HL-60 (cell line): ENCODE data around the gene ELFN2.

Experiments used
- DNase-seq, 2 experiments: peaks; one replicate each; pipeline ENCODE4 v3.0.0-alpha.2; 2010 to 2020; ENCODE audit warnings: low read depth in 1 of 2, low spot score in 1 of 2
- H3K27ac ChIP-seq: fragments of 250-450 bp; sonication (Bioruptor Pico); replicated peaks from 2 replicates; pipeline ENCODE4 v1.5.1; 2020; ENCODE audit warnings: mild to moderate bottlenecking, moderate library complexity
- H3K27me3 ChIP-seq: fragments of 250-450 bp; sonication (Bioruptor Pico); 2 replicates; pipeline ENCODE4 v1.5.1; 2021; ENCODE audit warnings: mild to moderate bottlenecking, moderate library complexity; ENCODE audit not compliant: insufficient read depth, poor library complexity, severe bottlenecking
- H3K4me3 ChIP-seq: replicated peaks from 2 replicates; pipeline ENCODE4 v1.5.1; 2011; ENCODE audit warnings: mild to moderate bottlenecking, control low read depth, low read length; ENCODE audit not compliant: insufficient read depth
- GABPA ChIP-seq: IDR thresholded peaks from 2 replicates; pipeline ENCODE4 v1.6.1; 2012; ENCODE audit warnings: low read depth
- POLR2AphosphoS5 ChIP-seq: IDR thresholded peaks from 2 replicates; pipeline ENCODE4 v1.6.1; 2012; ENCODE audit warnings: low read depth
- SPI1 ChIP-seq: IDR thresholded peaks from 2 replicates; pipeline ENCODE4 v1.6.1; 2012; ENCODE audit warnings: low read depth, mild to moderate bottlenecking, borderline replicate concordance
- TF ChIP-seq, protein P1 (sequence below): IDR thresholded peaks from 2 replicates; pipeline ENCODE4 v1.6.1; 2012; ENCODE audit warnings: low read depth; ENCODE audit not compliant: insufficient replicate concordance
- TF ChIP-seq, protein P2 (sequence below): IDR thresholded peaks from one replicate; pipeline ENCODE4 v1.5.1; 2011; ENCODE audit warnings: low read length, control low read depth, inconsistent platforms; ENCODE audit not compliant: insufficient read depth

The ELFN2 gene

DNA sequence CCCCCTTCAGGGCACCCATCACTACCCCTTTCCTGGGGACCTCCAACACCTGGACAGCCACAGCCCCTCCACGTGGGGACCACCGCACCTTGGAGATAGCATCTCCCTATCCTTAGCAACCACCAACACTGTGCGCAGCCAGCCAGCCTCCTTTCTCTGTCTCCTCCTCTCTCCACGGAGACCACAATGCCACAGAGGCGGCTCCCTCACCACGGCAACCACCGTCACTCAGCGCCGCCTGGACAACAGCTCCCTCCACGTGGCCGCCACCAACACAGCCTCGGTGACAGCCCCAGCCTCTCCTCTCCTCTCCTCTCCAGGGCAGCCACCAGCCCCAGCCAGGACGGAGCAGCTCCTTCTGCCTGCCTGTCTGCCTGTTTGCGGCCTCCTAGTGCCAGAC lies 10.5 kb downstream of the ELFN2 start:
- DNase-seq: peak in 1 of 2 experiments; percentile 75
- no peak overlapping the region for H3K4me3 ChIP-seq
- peaks cover 42% of the 10 kb centered on the region for H3K27me3 ChIP-seq
- no peak for TF ChIP-seq POLR2AphosphoS5
- TF ChIP-seq, protein P1, sequence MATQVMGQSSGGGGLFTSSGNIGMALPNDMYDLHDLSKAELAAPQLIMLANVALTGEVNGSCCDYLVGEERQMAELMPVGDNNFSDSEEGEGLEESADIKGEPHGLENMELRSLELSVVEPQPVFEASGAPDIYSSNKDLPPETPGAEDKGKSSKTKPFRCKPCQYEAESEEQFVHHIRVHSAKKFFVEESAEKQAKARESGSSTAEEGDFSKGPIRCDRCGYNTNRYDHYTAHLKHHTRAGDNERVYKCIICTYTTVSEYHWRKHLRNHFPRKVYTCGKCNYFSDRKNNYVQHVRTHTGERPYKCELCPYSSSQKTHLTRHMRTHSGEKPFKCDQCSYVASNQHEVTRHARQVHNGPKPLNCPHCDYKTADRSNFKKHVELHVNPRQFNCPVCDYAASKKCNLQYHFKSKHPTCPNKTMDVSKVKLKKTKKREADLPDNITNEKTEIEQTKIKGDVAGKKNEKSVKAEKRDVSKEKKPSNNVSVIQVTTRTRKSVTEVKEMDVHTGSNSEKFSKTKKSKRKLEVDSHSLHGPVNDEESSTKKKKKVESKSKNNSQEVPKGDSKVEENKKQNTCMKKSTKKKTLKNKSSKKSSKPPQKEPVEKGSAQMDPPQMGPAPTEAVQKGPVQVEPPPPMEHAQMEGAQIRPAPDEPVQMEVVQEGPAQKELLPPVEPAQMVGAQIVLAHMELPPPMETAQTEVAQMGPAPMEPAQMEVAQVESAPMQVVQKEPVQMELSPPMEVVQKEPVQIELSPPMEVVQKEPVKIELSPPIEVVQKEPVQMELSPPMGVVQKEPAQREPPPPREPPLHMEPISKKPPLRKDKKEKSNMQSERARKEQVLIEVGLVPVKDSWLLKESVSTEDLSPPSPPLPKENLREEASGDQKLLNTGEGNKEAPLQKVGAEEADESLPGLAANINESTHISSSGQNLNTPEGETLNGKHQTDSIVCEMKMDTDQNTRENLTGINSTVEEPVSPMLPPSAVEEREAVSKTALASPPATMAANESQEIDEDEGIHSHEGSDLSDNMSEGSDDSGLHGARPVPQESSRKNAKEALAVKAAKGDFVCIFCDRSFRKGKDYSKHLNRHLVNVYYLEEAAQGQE: no peak
- TF ChIP-seq, protein P2, sequence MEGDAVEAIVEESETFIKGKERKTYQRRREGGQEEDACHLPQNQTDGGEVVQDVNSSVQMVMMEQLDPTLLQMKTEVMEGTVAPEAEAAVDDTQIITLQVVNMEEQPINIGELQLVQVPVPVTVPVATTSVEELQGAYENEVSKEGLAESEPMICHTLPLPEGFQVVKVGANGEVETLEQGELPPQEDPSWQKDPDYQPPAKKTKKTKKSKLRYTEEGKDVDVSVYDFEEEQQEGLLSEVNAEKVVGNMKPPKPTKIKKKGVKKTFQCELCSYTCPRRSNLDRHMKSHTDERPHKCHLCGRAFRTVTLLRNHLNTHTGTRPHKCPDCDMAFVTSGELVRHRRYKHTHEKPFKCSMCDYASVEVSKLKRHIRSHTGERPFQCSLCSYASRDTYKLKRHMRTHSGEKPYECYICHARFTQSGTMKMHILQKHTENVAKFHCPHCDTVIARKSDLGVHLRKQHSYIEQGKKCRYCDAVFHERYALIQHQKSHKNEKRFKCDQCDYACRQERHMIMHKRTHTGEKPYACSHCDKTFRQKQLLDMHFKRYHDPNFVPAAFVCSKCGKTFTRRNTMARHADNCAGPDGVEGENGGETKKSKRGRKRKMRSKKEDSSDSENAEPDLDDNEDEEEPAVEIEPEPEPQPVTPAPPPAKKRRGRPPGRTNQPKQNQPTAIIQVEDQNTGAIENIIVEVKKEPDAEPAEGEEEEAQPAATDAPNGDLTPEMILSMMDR: no peak
- H3K27ac ChIP-seq: no peak overlapping the region

DNA sequence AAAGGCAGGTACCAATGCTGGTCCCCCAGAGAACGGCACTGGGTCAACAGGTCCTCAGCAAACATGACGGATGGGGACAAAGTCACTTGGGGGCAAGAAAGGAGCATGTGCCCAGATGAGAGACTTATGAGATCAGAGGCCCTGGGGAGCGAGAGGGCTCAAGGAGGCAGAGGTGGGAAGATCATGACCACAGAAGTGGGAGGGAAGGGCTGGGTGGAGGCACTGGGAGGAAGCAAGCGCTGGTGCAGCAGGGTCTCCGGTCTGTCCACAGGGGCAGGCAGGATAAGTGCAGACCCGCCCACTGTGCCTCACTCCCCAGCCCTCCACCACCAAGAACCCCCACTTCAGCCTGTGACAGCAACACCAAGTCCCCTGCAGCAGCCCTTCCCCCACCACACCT lies 10.9 kb downstream of the ELFN2 start:
- no peak overlapping the region for H3K27ac ChIP-seq
- H3K27me3 ChIP-seq: peaks cover 38% of the 10 kb centered on the region
- no peak for TF ChIP-seq GABPA
- TF ChIP-seq POLR2AphosphoS5: no peak
- no peak for TF ChIP-seq SPI1
- TF ChIP-seq, protein P1: no peak
- TF ChIP-seq, protein P2: no peak
- H3K4me3 ChIP-seq: no peak overlapping the region
- peak in 1 of 2 experiments; percentile 7 for DNase-seq

DNA sequence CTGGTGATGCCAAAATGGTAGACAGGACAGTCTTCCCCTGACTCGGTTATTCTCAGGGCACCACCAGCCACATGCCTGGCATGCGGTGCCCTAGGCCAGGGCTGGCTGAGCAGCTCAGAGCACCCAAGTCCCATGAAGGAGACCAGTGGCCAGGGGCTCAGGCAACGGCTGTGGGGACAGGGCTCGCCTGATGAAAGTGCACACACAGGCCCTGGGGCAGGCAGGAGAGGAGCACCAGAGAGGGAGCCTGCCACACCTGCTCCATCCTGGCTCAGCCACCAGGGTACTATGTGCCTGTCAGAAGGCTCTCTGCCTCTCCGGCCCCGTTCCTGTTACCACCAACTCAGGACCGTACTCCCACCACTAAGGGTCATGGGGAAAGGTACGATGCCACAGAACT lies 12.1 kb downstream of the ELFN2 start:
- DNase-seq: no peak
- no peak overlapping the region for H3K4me3 ChIP-seq
- TF ChIP-seq SPI1: no peak
- TF ChIP-seq GABPA: no peak
- H3K27ac ChIP-seq: no peak overlapping the region
- H3K27me3 ChIP-seq: peaks cover 26% of the 10 kb centered on the region

DNA sequence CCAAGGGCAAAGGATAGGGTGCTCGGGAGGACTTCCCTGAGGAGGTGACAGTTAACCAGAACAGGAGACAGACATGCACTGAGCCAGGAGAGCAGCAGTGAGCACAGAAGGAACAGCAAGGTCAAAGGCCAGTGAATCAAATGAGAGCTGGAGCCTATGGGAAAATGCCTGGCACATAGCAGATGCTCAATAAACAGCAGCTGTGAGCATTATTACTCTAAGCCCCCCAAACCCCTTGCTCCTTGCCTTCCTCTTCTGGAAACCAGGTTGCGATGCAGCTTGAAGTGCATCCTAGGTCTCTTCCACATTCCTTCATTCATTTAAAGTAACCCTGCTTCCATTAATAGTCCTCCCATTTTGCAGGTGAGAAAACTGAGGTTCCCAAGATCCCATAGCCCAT lies 13.0 kb downstream of the ELFN2 start:
- TF ChIP-seq, protein P1: no peak
- Histone ChIP-seq H3K4me3 (no peak overlapping the region), H3K27me3 (peaks cover 22% of the 10 kb centered on the region), H3K27ac (no peak overlapping the region)
- DNase-seq: no peak
